Esophagus squamous epithelium (tissue), 5 donors: ENCODE measurements around the gene LCK. TPM values are rescaled to one million over a fixed set of nuclear protein-coding genes. Genes with fewer than 3 reads are reported as not detected.

Experiments
- DNase-seq: peaks from one replicate; lab custom pipeline; 2025; lab: John Stamatoyannopoulos, UW
- H3K27ac ChIP-seq, 4 donors: fragments of 200-600 bp; sonication (generic); one replicate each; pipeline ENCODE4 v1.5.1; 2016 to 2019; ENCODE audit warnings: mild to moderate bottlenecking in 1 of 4
- H3K27me3 ChIP-seq, 4 donors: fragments of 200-600 bp; sonication (generic); 1 replicate in 3 of 4; 2 replicates in 1 of 4; pipeline versions ENCODE4 v1.5.1 to v1.6.0; 2017 to 2021; ENCODE audit warnings: antibody characterized with exemption in 1 of 4
- H3K36me3 ChIP-seq, 3 donors: fragments of 200-600 bp; sonication (generic); one replicate each; pipeline ENCODE4 v1.5.1; 2016 to 2019
- H3K4me1 ChIP-seq, 3 donors: fragments of 200-600 bp; sonication (generic); one replicate each; pipeline ENCODE4 v1.5.1; 2017 to 2019
- H3K4me3 ChIP-seq, 4 donors: fragments of 200-600 bp; sonication (generic); 1 replicate in 3 of 4; 2 replicates in 1 of 4; pipeline ENCODE4 v1.5.1; 2016 to 2019; ENCODE audit warnings: mild to moderate bottlenecking in 2 of 4, moderate library complexity in 1 of 4
- H3K9me3 ChIP-seq, 3 donors: fragments of 200-600 bp; sonication (generic); one replicate each; pipeline ENCODE4 v1.5.1; 2016 to 2019
- CTCF ChIP-seq, 6 experiments: fragments of 450-650 bp in 4 of 6; fragments of 200-600 bp in 2 of 6; sonication (generic) in 2 of 6; IDR thresholded peaks; one replicate each; pipeline ENCODE4 v1.5.1; 2016 to 2019; ENCODE audit warnings: antibody characterized with exemption in 6 of 6, mild to moderate bottlenecking in 4 of 6, moderate library complexity in 4 of 6
- POLR2A ChIP-seq, 4 donors: fragments of 450-650 bp; IDR thresholded peaks; one replicate each; pipeline ENCODE4 v1.6.1; 2017; ENCODE audit warnings: antibody characterized with exemption in 4 of 4, mild to moderate bottlenecking in 4 of 4, moderate library complexity in 3 of 4
- WGBS, 2 donors: methylation state at CpG; one replicate each; pipeline ENCODE4 v1.1.5; 2018; 5-methylcytosine and 5-hydroxymethylcytosine counted together
- intact Hi-C: fragments of 100-400 bp; cut with DNase I; formaldehyde crosslinking; loops from one replicate; pipeline ENCODE4 v1.15.0; 2022
- small RNA-seq, 4 donors: library from RNA; depleted of rRNA; stranded (forward); fragments of <200 nt; gene quantifications; one replicate each; pipeline ENCODE3, GENCODE V24; 2016
- total RNA-seq, 4 donors: library from RNA; depleted of rRNA; stranded (reverse); fragments of >200 nt; gene quantifications; one replicate each; pipeline ENCODE4 v1.1.0, GENCODE V29; 2016
- donor health status: DM: yes; HTN: yes; CAD: no.

Gene LCK
- total RNA-seq, 4 donors from 2014 or later: 1.2 to 9.0 (median 4.5) TPM

DNA sequence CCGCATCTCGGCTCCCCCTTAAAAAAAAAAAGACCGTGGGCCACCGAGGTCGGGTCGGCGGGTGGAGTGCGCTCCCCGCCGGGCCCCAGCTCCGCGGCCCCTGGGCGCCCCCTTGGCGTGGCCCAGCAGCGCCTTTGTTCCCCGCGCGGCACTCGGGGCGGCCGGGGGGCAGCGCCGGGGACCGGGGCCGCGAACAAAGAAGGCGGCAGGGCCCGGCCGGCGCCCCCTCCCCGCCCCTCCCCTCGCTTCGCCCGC is 84.4 kb downstream of the LCK start:
- H3K4me1 ChIP-seq: peaks cover 35 to 69% (median 37%) of the 10 kb centered on the region in 3 donors
- intact Hi-C loops: no loop called here
- no CpG with 5 or more reads among the region's 34 CpGs for WGBS, 2 donors
- peak overlapping the region; percentile 25 to 78 (median 60) for H3K27ac ChIP-seq
- no peak for DNase-seq
- no peak for TF ChIP-seq CTCF (IDR thresholded peaks at IDR 0.05)
- TF ChIP-seq POLR2A (IDR thresholded peaks at IDR 0.05): no peak
- H3K4me3 ChIP-seq: peak overlapping the region; percentile 49 to 86 (median 65)
- H3K27me3 ChIP-seq: peaks cover 0 to 14% (median 0%) of the 10 kb centered on the region in 4 donors
- H3K9me3 ChIP-seq: no peaks in the 10 kb centered on the region
- peaks cover 5 to 40% (median 11%) of the 10 kb centered on the region in 3 donors for H3K36me3 ChIP-seq

Small RNAs within 50 kb of the gene (small RNA-seq; reads per million reads assigned to genes)
- gene RF00017: 0 reads per million in 4 donors
- 0 reads per million in 4 donors for gene RF00019

Other genes with a start within 250 kb of the LCK start
- gene KHDRBS1, start 237.4 kb upstream of the LCK start, total RNA-seq: 10 to 100 TPM; 56.5 to 72.4 (median 70.8) TPM
- gene TMEM39B, start 178.3 kb upstream of the LCK start, total RNA-seq: 1 to 10 TPM; 3.6 to 5.6 (median 4.9) TPM
- gene KPNA6, start 143.2 kb upstream of the LCK start, total RNA-seq: 10 to 100 TPM; 27.7 to 38.0 (median 36.5) TPM
- gene TXLNA, start 71.6 kb upstream of the LCK start, total RNA-seq: 10 to 100 TPM; 34.5 to 54.0 (median 40.7) TPM
- gene CCDC28B, start 50.7 kb upstream of the LCK start, total RNA-seq: 1 to 10 TPM in 3 of 4 donors, under 1 TPM in 1; 0.88 to 2.9 (median 1.6) TPM
- 1 to 10 TPM in 2 of 4 donors, under 1 TPM in 2; 0.66 to 2.0 (median 1.1) TPM for gene IQCC, start 45.6 kb upstream of the LCK start, total RNA-seq
- not detected for gene DCDC2B, start 42.2 kb upstream of the LCK start, total RNA-seq
- 10 to 100 TPM in 2 of 4 donors, 1 to 10 TPM in 2; 6.4 to 11.1 (median 9.4) TPM for gene TMEM234, start 28.9 kb upstream of the LCK start, total RNA-seq
- 100 to 1,000 TPM; 143 to 220 (median 202) TPM for gene EIF3I, start 28.9 kb upstream of the LCK start, total RNA-seq
- 1 to 10 TPM in 2 of 4 donors, not detected in 2; 1.7 to 5.5 TPM for gene FAM167B, start 4.0 kb upstream of the LCK start, total RNA-seq
- gene HDAC1, start 40.8 kb downstream of the LCK start, total RNA-seq: 100 to 1,000 TPM in 2 of 4 donors, 10 to 100 TPM in 2; 74.3 to 115 (median 96.0) TPM
- 1 to 10 TPM; 4.4 to 6.1 (median 5.1) TPM for gene MARCKSL1, start 85.0 kb downstream of the LCK start, total RNA-seq
- gene FAM229A, start 111.2 kb downstream of the LCK start, total RNA-seq: 1 to 10 TPM; 1.4 to 7.1 (median 3.2) TPM
- gene TSSK3, start 111.3 kb downstream of the LCK start, total RNA-seq: under 1 TPM in 2 of 4 donors, not detected in 2; 0.31 to 0.57 TPM
- 10 to 100 TPM; 42.4 to 62.2 (median 45.9) TPM for gene BSDC1, start 143.2 kb downstream of the LCK start, total RNA-seq
- gene ZBTB8B, start 213.8 kb downstream of the LCK start, total RNA-seq: not detected